GM18858 (cell line): ENCODE measurements around the gene ZNF219.

Source experiments
- ATAC-seq: cut with Tn5 transposase; IDR thresholded peaks from one replicate; pipeline ENCODE4 v1.9.1; 2021; ENCODE audit not compliant: unreplicated experiment

Gene ZNF219

DNA sequence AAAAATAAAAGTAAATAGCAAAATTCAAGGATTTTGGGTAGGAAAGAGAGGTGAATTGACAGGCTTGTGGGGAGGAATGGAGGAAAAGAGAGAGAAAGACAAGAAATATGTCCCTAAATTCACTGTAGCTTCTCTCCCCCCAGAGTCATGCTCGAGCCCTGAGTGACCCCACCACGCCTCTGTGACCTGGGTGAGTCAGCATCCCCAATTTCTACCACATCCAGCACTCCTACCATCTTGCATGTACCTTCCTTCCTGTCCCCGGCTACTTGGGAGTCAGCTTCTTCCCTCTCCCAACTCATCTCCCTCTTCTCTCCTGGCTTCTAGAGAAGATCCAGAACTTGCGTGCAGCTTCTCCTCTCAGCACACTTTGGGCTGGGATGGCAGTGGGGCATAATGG is 9.8 kb downstream of the ZNF219 start:
- no peak for ATAC-seq

- peak; percentile 40 for ATAC-seq
Measured at GRCh38 chr14:21087294-21088091, 11.0 kb downstream of the ZNF219 start.

GRCh38 chr14:21086908-21087293 is 11.6 kb downstream of the ZNF219 start:
- ATAC-seq, result no peak

- ATAC-seq, result no peak
Measured at GRCh38 chr14:21084998-21085853, 13.2 kb downstream of the ZNF219 start.

DNA sequence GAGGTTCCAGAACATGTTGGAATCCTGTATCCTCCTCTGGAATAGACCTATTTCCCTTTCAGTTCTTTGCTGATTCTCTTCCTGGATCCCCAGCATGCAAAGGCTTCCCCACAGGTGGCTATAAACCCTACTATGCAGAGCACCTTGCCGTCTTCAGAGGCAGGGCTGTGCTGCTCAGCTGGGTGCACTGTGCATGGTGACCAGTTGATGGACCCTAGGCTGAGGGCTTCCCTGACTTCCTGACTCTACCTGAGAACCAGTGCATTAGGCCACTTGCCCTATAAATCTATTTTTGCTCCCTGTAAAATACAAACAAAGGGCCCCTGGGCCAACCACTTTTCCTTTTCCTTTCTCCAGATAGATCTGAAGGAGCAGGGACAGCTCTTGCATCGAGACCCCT is 14.1 kb downstream of the ZNF219 start:
- ATAC-seq, result no peak

- no peak for ATAC-seq
Measured at GRCh38 chr14:21083565-21084325, 14.7 kb downstream of the ZNF219 start.

- ATAC-seq, result no peak
Measured at GRCh38 chr14:21081521-21082142, 16.8 kb downstream of the ZNF219 start.

DNA sequence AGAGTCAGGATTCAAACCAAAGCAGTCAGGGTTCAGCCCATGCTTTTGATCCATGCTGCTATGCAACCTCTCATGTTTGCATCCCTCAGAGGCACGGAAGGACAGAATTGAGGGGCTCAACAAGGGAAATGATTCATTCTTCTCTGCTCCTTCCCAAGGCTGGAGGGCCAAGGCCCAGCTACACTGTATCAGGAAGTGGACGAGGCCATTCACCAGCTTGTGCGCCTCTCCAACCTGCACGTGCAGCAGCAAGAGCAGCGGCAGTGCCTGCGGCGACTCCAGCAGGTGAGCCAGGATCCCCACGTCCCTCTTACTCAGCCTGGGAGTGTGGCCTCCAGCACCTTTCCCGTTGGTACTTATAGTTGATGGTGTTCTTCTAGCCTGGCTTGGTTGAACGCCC is 19.7 kb downstream of the ZNF219 start:
- no peak for ATAC-seq

DNA sequence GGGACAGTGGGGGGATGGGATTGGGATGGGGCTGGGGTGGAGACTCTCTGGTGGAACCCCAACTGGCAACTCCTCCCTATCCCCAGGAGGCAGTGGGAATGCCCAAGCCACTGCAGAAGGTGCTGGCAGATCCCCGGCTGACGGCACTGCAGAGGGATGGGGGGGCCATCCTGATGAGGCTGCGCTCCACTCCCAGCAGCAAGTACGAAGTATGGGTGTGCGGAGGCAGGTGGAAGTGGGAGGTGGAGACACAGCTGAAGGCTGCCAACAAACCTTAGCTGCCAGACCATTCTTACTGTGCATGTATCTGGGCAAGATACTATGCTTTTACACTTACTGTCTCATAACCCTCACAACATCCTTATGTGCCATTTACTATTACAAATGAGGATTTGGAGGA is 20.2 kb downstream of the ZNF219 start:
- ATAC-seq, result no peak

- ATAC-seq, result no peak
Measured at GRCh38 chr14:21077672-21078071, 20.8 kb downstream of the ZNF219 start.

DNA sequence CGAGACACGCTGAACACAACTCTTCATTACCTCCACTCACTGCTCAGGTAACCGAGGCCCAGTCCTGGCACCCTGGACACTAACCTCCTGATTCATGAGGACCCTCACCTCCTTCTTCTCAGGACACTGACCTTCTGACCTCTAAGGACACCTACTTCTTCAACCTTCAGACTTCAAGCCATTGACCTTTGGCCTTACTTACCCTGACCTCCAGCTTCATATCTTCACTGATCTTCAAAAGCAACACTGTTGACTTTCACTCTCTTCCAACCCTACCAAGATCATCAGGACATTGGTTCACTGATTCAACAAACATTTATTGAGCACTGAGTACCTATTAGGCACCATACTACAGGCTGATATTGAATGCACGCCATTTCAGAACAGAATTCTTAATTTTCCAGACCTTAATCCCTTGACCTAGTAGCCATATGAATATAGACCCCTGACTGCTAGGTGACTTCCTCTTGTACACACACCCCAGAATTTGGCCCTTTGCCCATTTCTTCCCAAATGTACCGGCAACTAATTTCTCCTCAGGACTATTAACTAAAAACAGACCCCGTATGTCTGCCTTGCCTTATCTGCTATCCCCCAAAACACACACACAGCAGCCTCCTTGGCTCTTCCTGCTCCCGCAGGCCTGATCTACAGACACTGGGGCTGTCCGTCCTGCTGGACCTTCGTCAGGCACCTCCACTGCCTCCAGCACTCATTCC is 22.6 kb downstream of the ZNF219 start:
- ATAC-seq, result no peak

GRCh38 chr14:21074398-21075272 is 23.8 kb downstream of the ZNF219 start:
- ATAC-seq, result no peak

GRCh38 chr14:21073921-21074320 is 24.5 kb downstream of the ZNF219 start:
- no peak for ATAC-seq

DNA sequence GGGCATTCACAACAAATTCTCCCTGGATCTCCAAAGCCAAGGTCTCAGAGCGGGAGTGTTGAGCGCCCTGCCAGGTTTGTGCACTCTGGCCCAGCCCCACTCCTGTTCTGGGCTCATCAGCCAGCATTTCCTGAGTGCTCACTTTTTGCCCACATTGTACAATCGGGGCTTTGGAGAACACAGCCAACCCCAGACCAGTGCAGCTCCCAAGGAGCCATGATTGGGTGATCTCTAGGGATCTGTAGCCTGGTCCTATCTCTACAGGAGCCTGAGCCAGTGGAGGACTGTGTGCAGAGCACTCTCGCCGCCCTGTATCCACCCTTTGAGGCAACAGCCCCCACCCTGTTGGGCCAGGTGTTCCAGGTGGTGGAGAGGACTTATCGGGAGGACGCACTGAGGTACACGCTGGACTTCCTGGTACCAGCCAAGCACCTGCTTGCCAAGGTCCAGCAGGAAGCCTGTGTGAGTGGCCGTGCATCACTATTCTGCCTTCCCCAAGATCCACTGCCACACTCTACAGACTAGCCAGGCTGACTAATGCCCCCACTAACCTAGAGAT is 25.6 kb downstream of the ZNF219 start:
- no peak for ATAC-seq

GRCh38 chr14:21072031-21072473 is 26.4 kb downstream of the ZNF219 start:
- ATAC-seq, result no peak

DNA sequence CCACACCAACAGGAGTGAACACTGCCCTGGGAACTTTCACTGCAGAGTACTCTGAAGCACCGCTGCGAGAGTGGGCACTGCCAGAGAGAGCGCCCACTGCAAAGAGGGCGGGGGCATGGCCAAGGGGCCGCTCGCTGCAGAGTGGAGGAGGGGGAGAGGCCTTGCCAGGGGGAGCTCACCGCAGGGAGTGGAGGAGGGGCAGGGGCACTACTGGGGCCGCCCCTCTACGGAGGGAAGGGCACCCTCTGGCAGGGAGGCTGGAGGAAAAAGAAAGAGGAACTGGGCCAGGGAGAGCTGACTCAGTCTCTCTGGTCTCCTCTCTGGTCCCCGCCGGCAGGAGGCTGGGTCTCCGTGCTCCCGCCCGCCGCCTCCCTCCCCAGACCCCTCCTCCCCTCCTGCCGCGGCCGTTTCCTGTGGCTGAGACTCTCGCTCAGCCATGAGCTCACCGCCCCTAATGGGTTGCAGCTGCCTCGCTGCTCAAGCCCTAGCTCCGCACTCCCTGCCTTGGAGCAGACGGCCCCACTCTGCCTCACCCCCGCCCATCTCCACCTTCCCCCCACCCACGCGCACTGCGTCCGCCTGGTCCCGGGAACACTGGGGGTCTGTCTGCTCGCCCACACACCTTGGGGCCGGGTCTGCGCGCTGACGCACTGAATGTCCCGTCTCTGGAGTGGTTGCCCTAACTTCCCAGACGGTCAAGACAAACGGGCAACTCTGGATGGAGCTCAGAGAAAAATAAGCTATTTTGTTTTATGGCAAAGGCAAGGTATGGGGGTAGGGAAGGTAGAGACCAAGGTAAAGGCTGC is 27.0 kb downstream of the ZNF219 start:
- peak; percentile 62 for ATAC-seq

GRCh38 chr14:21070610-21071224 is 27.7 kb downstream of the ZNF219 start:
- ATAC-seq, result peak; percentile 2
